DMS114 treated with DMSO at 0.1 percent for 48 hours (cell line): ENCODE results near the gene SLC6A1.

ENCODE experiments used
- DNase-seq: peaks from one replicate; lab custom pipeline; 2025; ENCODE audit not compliant: unreplicated experiment; lab: John Stamatoyannopoulos, UW

SLC6A1 gene

GRCh38 chr3:11015369-11015768 is 22.8 kb downstream of the SLC6A1 start:
- no peak for DNase-seq

GRCh38 chr3:11016727-11017126 is 24.2 kb downstream of the SLC6A1 start:
- DNase-seq: no peak

- DNase-seq: no peak
These were observed 26.7 kb downstream of the SLC6A1 start for GRCh38 chr3:11019116-11019819.

- no peak for DNase-seq
These were observed 28.2 kb downstream of the SLC6A1 start for GRCh38 chr3:11020764-11021163.

GRCh38 chr3:11021611-11022011 is 29.1 kb downstream of the SLC6A1 start:
- DNase-seq: no peak

GRCh38 chr3:11022115-11022514 is 29.6 kb downstream of the SLC6A1 start:
- no peak for DNase-seq

- DNase-seq: no peak
These were observed 31.6 kb downstream of the SLC6A1 start for GRCh38 chr3:11024181-11024580.

GRCh38 chr3:11029948-11030347 is 37.4 kb downstream of the SLC6A1 start:
- no peak for DNase-seq

GRCh38 chr3:11033871-11034270 is 41.3 kb downstream of the SLC6A1 start:
- DNase-seq: no peak

GRCh38 chr3:11034309-11034985 is 41.9 kb downstream of the SLC6A1 start:
- DNase-seq: no peak

GRCh38 chr3:11035757-11036505 is 43.4 kb downstream of the SLC6A1 start:
- DNase-seq: no peak

- DNase-seq: no peak
These were observed 44.8 kb downstream of the SLC6A1 start for GRCh38 chr3:11037241-11037873.

GRCh38 chr3:11037976-11038375 is 45.4 kb downstream of the SLC6A1 start:
- DNase-seq: no peak

- DNase-seq: no peak
These were observed 53.0 kb downstream of the SLC6A1 start for GRCh38 chr3:11045536-11045935.

- no peak for DNase-seq
These were observed 55.0 kb downstream of the SLC6A1 start for GRCh38 chr3:11047500-11047899.

GRCh38 chr3:11050666-11051323 is 58.2 kb downstream of the SLC6A1 start:
- no peak for DNase-seq

GRCh38 chr3:11053926-11054503 is 61.5 kb downstream of the SLC6A1 start:
- no peak for DNase-seq

GRCh38 chr3:11054739-11055438 is 62.3 kb downstream of the SLC6A1 start:
- no peak for DNase-seq

GRCh38 chr3:11055496-11055895 is 62.9 kb downstream of the SLC6A1 start:
- DNase-seq: no peak

GRCh38 chr3:11056531-11057050 is 64.0 kb downstream of the SLC6A1 start:
- DNase-seq: no peak
